ENCODE results near the gene DVL1. TPM values are rescaled to one million over a fixed set of nuclear protein-coding genes. Genes with fewer than 3 reads are reported as not detected.

DVL1 gene
- total and polyA plus RNA-seq, 9 of the 15 experiments (the other 6 are each of a cell fraction or from before 2014, with no cell fraction given) = 0.62 to 135 (median 24.3) TPM

DNA sequence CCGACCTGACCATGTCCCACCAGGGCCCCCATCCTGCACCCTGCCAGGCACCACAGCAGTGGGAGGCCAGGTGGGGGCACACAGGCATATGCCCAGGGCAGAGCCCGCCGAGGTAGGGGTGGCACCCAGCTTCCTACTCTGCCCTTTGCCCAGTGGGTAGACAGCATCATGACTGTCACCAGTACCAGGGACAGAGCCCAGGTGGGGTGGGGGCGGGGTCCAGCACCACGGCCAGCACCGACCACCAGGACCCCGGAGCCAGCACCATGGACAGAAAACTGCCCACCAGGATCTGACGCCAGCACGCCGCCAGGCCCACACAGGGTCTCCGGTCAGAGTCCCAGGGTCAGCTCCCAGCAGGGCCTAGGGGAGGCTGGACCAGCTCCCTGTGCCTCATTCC, 14.4 kb downstream of the DVL1 start (continued):
- TF ChIP-seq NCOA2 (IDR thresholded peaks at IDR 0.05; ENCODE audit: partially characterized antibody in 2 of 2) (no peak), ZNF347 (CRISPR knock-in tag; IDR thresholded peaks at IDR 0.05; ENCODE audit: low read depth) (no peak), GTF2A2 (tag; IDR thresholded peaks at IDR 0.05) (no peak), CC2D1A (IDR thresholded peaks at IDR 0.05) (no peak), MCM5 (IDR thresholded peaks at IDR 0.05; ENCODE audit: low read depth) (no peak), ZNF766 (CRISPR knock-in tag; conservative IDR thresholded peaks at IDR 0.05) (no peak), MAZ (CRISPR knock-in tag; conservative IDR thresholded peaks at IDR 0.05 in 1 of 2, IDR thresholded peaks at IDR 0.05 in 1 of 2) (peak in 1 of 2 experiments; percentile 63; a peak in 2 of 4 replicates), ZNF12 (CRISPR knock-in tag; IDR thresholded peaks at IDR 0.05) (no peak), RBM34 (IDR thresholded peaks at IDR 0.05; ENCODE audit: borderline replicate concordance, insufficient read depth, low read length) (no peak), MED1 (CRISPR knock-in tag; IDR thresholded peaks at IDR 0.05; ENCODE audit: borderline replicate concordance) (peak; percentile 87; the same call in 1 of the 2 replicates), RNF2 (IDR thresholded peaks at IDR 0.05) (no peak), CREB1 (IDR thresholded peaks at IDR 0.05) (no peak), CREB1 (CRISPR knock-in tag; IDR thresholded peaks at IDR 0.05) (no peak), LARP7 (IDR thresholded peaks at IDR 0.05) (no peak), RAD51 (IDR thresholded peaks at IDR 0.05; ENCODE audit: borderline replicate concordance, low read depth) (no peak), CBFA2T2 (conservative IDR thresholded peaks at IDR 0.05) (no peak), ZNF217 (CRISPR knock-in tag; IDR thresholded peaks at IDR 0.05) (no peak), CBFB (CRISPR knock-in tag; IDR thresholded peaks at IDR 0.05) (0 out of 2 replicates have a peak, but pooled peaks have one; percentile 46), DMBX1 (CRISPR knock-in tag; IDR thresholded peaks at IDR 0.05; ENCODE audit: borderline replicate concordance) (no peak), ZNF3 (CRISPR knock-in tag; IDR thresholded peaks at IDR 0.05) (no peak), YY1 (IDR thresholded peaks at IDR 0.05; ENCODE audit: borderline replicate concordance in 1 of 3, control insufficient read depth in 1 of 3, extremely low read depth in 1 of 3, insufficient read depth in 3 of 3, insufficient read length in 1 of 3, insufficient replicate concordance in 2 of 3, low read depth in 1 of 3, low read length in 2 of 3) (no peak), FIP1L1 (IDR thresholded peaks at IDR 0.05; ENCODE audit: low read depth, low read length, poor library complexity, severe bottlenecking) (peak; percentile 1)
- TF ChIP-seq, protein P1, sequence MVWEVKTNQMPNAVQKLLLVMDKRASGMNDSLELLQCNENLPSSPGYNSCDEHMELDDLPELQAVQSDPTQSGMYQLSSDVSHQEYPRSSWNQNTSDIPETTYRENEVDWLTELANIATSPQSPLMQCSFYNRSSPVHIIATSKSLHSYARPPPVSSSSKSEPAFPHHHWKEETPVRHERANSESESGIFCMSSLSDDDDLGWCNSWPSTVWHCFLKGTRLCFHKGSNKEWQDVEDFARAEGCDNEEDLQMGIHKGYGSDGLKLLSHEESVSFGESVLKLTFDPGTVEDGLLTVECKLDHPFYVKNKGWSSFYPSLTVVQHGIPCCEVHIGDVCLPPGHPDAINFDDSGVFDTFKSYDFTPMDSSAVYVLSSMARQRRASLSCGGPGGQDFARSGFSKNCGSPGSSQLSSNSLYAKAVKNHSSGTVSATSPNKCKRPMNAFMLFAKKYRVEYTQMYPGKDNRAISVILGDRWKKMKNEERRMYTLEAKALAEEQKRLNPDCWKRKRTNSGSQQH (CRISPR knock-in tag; IDR thresholded peaks at IDR 0.05) = no peak
- TF ChIP-seq, protein P2, sequence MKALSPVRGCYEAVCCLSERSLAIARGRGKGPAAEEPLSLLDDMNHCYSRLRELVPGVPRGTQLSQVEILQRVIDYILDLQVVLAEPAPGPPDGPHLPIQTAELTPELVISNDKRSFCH (CRISPR knock-in tag; IDR thresholded peaks at IDR 0.05) = no peak
- TF ChIP-seq, protein P2 (tag; IDR thresholded peaks at IDR 0.05) = 0 out of 2 replicates have a peak, but pooled peaks have one; percentile 30
- TF ChIP-seq, protein P3, sequence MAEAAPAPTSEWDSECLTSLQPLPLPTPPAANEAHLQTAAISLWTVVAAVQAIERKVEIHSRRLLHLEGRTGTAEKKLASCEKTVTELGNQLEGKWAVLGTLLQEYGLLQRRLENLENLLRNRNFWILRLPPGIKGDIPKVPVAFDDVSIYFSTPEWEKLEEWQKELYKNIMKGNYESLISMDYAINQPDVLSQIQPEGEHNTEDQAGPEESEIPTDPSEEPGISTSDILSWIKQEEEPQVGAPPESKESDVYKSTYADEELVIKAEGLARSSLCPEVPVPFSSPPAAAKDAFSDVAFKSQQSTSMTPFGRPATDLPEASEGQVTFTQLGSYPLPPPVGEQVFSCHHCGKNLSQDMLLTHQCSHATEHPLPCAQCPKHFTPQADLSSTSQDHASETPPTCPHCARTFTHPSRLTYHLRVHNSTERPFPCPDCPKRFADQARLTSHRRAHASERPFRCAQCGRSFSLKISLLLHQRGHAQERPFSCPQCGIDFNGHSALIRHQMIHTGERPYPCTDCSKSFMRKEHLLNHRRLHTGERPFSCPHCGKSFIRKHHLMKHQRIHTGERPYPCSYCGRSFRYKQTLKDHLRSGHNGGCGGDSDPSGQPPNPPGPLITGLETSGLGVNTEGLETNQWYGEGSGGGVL (CRISPR knock-in tag; IDR thresholded peaks at IDR 0.05) = no peak
